ENCODE data around the gene UBE2J1. TPM values are rescaled to one million over a fixed set of nuclear protein-coding genes. Genes with fewer than 3 reads are reported as not detected.

UBE2J1 gene
- total and polyA plus RNA-seq, 4 donors: 14.7 to 26.4 (median 18.0) TPM

DNA sequence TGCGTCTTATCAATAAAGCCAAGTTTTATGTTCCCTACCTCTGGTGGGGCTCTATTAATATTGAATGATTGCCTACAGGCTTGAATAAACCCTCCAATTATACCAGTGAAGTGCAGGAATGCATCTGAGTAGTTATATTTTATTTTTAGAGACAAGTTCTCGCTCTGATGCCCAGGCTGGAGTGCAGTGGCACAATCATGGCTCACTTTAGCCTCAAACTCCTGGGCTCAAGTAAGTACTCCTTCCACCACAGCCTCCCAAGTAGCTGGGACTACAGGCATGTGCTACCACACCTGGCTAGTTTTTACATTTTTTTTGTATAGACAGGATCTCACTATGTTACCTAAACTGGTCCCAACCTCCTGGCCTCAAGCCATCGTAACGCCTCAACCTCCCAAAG lies 26.1 kb upstream of the UBE2J1 start (continued):
- TF ChIP-seq SP1 (IDR thresholded peaks at IDR 0.05): no peak
- TF ChIP-seq, protein P1, sequence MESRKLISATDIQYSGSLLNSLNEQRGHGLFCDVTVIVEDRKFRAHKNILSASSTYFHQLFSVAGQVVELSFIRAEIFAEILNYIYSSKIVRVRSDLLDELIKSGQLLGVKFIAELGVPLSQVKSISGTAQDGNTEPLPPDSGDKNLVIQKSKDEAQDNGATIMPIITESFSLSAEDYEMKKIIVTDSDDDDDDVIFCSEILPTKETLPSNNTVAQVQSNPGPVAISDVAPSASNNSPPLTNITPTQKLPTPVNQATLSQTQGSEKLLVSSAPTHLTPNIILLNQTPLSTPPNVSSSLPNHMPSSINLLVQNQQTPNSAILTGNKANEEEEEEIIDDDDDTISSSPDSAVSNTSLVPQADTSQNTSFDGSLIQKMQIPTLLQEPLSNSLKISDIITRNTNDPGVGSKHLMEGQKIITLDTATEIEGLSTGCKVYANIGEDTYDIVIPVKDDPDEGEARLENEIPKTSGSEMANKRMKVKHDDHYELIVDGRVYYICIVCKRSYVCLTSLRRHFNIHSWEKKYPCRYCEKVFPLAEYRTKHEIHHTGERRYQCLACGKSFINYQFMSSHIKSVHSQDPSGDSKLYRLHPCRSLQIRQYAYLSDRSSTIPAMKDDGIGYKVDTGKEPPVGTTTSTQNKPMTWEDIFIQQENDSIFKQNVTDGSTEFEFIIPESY (IDR thresholded peaks at IDR 0.05): no peak
- TF ChIP-seq RXRA (IDR thresholded peaks at IDR 0.05): no peak

DNA sequence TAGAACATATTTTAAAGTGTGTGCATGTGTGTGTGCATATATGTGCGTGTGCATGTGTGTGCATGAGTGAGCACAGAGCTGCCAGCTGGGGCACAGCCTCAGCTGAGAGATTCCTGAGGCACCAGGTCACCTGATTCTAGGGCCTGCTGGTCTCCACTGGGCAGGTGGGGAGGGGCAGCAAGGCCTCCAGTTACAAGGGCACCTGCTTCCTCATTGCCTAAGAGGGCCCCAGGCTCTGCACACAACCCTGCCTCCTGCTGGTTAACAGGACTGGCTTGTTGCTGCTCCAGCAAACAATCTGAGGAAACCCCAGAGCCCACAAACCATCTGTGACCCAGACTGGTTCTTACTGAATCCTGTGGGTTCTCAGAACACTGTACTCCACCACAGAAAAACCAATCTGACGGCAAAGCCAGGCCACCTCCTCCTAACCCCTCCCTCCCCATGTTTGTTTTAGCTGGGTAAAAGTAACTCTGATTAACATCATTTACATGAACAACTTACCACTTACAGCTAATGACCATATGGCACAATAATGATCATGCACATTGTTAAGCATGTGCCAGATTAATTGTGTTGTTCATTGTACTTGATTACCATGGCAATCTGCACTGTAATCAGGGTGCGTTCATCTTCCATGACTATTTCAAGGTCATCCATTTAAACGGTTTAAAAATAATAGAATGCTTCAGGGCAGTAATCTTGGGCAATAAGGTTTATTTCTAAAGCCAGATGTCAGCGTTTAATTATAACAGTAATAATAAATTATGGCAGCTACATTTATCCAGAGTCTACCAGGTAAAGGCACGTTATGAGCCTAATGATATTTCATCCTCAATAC lies 23.1 kb upstream of the UBE2J1 start:
- H3K9me3 ChIP-seq (ENCODE audit: control insufficient read depth in 4 of 4, low read length in 3 of 4): no peaks in the 10 kb centered on the region
- H3K4me3 ChIP-seq (ENCODE audit: low read depth in 1 of 3, low read length in 3 of 3): no peak overlapping the region
- no peak overlapping the region for H3K9ac ChIP-seq (ENCODE audit: low read depth in 1 of 2, low read length in 2 of 2)
- H3K36me3 ChIP-seq (ENCODE audit: control insufficient read depth in 4 of 4, insufficient read depth in 3 of 4, low read depth in 1 of 4, low read length in 3 of 4): no peaks in the 10 kb centered on the region
- no peak for DNase-seq (ENCODE audit: low spot score)
- no peak for TF ChIP-seq HNF4G (IDR thresholded peaks at IDR 0.05)
- TF ChIP-seq, protein P1 (IDR thresholded peaks at IDR 0.05): no peak
- TF ChIP-seq YY1 (IDR thresholded peaks at IDR 0.05): no peak
- no peak for TF ChIP-seq RXRA (IDR thresholded peaks at IDR 0.05)
- TF ChIP-seq REST (IDR thresholded peaks at IDR 0.05): no peak
- TF ChIP-seq SP1 (IDR thresholded peaks at IDR 0.05): no peak
- TF ChIP-seq HNF4A (conservative IDR thresholded peaks at IDR 0.05): no peak
- TF ChIP-seq EGR1 (IDR thresholded peaks at IDR 0.05; ENCODE audit: low read depth in 2 of 2): no peak
- TF ChIP-seq GABPA (IDR thresholded peaks at IDR 0.05 in 1 of 2, conservative IDR thresholded peaks at IDR 0.05 in 1 of 2): no peak
- no peak for TF ChIP-seq NR2F2 (IDR thresholded peaks at IDR 0.05)
- no peak for TF ChIP-seq TAF1 (conservative IDR thresholded peaks at IDR 0.05)
- TF ChIP-seq, protein P2, sequence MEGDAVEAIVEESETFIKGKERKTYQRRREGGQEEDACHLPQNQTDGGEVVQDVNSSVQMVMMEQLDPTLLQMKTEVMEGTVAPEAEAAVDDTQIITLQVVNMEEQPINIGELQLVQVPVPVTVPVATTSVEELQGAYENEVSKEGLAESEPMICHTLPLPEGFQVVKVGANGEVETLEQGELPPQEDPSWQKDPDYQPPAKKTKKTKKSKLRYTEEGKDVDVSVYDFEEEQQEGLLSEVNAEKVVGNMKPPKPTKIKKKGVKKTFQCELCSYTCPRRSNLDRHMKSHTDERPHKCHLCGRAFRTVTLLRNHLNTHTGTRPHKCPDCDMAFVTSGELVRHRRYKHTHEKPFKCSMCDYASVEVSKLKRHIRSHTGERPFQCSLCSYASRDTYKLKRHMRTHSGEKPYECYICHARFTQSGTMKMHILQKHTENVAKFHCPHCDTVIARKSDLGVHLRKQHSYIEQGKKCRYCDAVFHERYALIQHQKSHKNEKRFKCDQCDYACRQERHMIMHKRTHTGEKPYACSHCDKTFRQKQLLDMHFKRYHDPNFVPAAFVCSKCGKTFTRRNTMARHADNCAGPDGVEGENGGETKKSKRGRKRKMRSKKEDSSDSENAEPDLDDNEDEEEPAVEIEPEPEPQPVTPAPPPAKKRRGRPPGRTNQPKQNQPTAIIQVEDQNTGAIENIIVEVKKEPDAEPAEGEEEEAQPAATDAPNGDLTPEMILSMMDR (IDR thresholded peaks at IDR 0.05; ENCODE audit: low read depth, low read length, missing input control): peak; percentile 8
- peak in 1 of 2 donors; percentile 50 for TF ChIP-seq RAD21 (IDR thresholded peaks at IDR 0.05)
- TF ChIP-seq FOXA2 (IDR thresholded peaks at IDR 0.05): no peak
- TF ChIP-seq FOXA1 (IDR thresholded peaks at IDR 0.05): no peak
- H3K4me1 ChIP-seq (ENCODE audit: control insufficient read depth in 4 of 4, insufficient read depth in 4 of 4, low read length in 3 of 4): peaks cover 0 to 2% (median 0%) of the 10 kb centered on the region in 4 donors
- no peak overlapping the region for H3K27ac ChIP-seq (ENCODE audit: low read depth in 1 of 2, low read length in 2 of 2)
- no peaks in the 10 kb centered on the region for H3K27me3 ChIP-seq (ENCODE audit: control insufficient read depth in 4 of 4, insufficient read depth in 4 of 4, low read length in 3 of 4)
- WGBS: 79% methylated on average over 6 of the region's 6 CpGs

Measured in liver (tissue), 9 donors.